Cardiac septum (tissue), 1 donor: Measurements from ENCODE around the gene TTL. TPM values are rescaled to one million over a fixed set of nuclear protein-coding genes. Genes with fewer than 3 reads are reported as not detected.
"Not testable (repeated sequence)": the region's sequence is repeated elsewhere in the genome, so short reads cannot be mapped to it uniquely, and the experiment has no call there.

Source experiments
- DNase-seq: peaks from one replicate; pipeline ENCODE4 v3.0.0-alpha.2; 2020; ENCODE audit warnings: low spot score
- intact Hi-C: fragments of 100-400 bp; cut with DNase I; formaldehyde crosslinking; loops from one replicate; pipeline ENCODE4 v1.14.0; 2022
- total RNA-seq: library from RNA; stranded (reverse); fragmentation: NEBNext Ultra II Directional; extraction: Animal tissue kit (Norgen Biotek cat#: 25700); gene quantifications from one replicate; pipeline ENCODE4 v1.2.1, GENCODE V29; 2021
- donor health status: DM: no; HTN: no; CAD: no.

Gene TTL
- total RNA-seq, 1 donor from 2014 or later: 54.1 TPM

DNA sequence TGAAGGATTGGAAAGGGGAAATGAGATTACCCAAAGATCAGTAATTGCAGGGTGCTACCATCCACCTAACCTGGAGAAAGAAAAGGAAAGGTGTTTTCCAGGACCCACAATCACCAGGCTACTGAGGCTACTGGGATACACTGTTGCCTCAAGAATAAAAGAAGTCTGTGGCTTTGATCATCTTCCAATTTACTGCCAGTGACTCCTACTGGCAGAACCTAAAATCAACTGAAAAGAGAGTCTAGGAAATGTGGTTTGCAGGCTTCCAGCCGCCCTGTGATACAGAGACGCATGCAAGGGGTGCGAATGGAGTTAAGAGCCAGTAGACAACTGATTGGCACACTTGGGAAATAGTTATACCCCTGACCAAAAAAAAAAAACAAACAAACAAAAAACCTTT, 16.6 kb upstream of the TTL start:
- no peak for DNase-seq
- intact Hi-C loops: no loop called here

DNA sequence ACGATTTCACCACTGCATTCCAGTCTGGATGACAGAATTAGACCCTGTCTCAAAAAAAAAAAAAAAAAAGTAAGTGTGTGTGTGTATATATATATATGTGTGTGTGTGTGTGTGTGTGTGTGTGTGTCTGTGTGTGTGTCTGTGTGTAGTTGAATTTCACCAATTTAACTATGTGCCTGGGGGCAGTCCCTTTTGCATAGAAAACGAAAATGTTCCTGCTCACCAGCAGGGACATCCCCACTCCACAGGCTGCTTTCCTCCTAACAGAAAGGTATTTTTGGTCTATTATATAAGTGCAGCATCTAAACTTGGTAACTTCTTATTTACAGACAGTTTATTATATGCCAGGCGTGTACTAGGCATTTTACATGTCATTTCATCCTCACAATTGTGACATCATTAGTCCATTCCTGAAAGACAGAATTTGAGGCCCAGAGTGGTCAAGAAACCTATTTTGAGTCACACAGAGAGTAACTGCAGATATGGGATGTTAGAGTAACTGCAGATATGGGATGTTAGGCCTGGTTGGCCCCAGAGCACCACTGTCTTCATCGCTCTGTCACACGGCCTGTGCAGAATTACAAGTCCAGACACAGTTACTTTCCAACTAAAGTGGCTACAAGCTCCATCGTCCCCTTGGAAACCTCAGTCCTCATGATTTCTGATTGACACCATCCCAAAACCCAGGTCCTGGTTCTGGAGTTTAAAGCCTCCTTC, 9.3 kb upstream of the TTL start:
- intact Hi-C loops: no loop called here
- no peak for DNase-seq

DNA sequence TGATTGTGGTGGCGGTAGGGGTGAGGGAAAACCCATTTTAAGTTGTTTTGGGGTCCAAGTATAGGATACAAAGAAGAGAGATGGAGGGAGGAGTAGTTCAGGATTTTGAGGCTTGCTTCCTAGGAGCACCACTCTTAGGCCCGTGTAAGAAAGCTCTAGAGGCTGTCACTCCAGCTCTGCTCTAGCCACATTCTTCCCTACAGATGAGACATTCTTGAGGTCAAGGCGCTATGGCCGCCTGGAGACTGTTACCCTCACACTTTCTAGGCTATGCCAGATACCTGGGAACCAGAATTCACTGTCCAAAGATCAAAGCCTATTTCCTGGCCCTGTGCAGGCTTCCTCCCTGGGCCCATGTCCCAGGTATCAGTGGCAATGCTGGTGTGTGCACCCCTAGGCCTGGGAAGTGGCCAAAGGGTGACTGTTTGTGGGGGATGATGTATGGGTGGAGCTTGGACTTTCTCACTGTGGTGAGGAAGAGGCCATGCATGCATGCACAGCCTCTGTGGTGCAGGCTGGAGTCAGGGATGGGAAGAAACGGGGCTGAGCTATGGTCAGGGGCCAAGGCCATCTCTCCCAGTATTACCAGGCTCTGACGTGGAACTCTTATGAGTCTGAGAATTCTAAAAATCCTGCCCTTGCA, 7.0 kb upstream of the TTL start:
- intact Hi-C loops: no loop called here
- DNase-seq: no peak

DNA sequence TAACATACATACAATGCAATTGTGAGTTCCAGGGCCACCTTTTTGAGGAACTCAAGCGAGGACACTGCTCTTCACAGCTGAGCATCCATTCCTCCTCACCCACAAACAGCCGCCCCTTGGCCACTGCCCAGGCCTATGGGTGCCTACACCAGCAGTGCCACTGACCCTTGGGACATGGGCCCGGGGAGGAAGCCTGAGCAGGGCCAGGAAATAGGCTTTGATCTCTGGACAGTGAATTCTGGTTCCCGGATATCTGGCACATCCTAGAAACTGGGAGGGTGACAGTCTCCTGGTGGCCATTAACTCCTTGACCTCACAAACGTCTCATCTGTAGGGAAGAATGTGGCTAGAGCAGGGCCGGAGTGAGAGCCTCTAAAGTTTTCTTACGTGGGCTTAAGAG, 5.5 kb upstream of the TTL start:
- no peak for DNase-seq
- intact Hi-C loops: no loop called here

DNA sequence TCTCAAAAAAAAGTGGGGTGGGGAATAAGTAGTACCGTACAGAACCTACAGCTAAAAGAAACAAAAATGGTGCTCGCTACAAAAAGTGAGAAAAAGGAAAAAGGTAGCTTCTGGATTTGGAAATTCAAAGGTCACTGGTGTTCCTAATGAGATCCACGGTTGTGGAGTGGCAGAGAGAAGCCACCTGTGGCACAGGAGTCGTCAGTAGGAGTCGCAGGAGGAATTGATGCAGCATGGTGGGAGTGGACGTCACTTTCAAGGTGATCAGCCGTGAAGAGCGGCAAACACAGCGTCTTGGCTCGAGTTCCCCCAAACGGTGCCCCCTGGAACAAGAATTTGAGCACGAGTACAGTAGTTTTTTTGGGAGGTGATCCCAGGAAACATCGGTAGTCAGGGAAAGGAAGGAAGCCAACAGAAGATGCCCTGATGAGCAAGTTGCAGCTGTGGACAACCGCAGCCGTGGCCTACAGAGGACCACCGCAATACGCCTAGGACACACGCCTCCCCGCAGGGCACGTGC, 1.4 kb upstream of the TTL start:
- intact Hi-C loops: loop anchor here (1.0 to 5.0 kb wide), 2 partner anchors 62 to 104 kb away; partner anchors contain the start of genes CHCHD5 and POLR1B
- DNase-seq: no peak

DNA sequence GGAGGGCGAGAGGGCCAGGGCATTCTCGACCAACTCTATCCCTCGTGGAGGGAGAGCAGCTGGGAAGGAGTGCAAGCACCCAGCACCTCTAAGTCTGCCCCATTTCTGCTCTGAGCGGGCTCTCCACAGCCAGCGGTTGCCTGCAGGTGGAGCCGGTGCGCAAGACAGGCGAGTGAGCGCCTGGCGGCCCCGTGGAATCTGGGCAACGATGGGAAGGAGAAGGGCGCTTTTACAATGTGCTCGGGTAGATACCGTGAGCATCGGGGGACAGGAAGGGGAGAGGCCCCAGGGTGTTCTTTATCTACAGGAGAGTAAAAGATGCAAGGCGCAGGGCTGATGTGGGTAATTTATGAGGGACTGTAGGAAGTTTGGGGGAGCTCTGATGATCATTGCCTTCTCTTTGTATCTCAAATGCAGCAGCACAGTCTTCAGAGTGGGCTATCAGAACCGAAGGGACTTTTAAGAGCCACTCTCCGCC, 867 bp upstream of the TTL start:
- peak; percentile 93 for DNase-seq
- intact Hi-C loops: loop anchor here (1.0 to 5.0 kb wide), 2 partner anchors 61 to 103 kb away; partner anchors contain the start of genes CHCHD5 and POLR1B

DNA sequence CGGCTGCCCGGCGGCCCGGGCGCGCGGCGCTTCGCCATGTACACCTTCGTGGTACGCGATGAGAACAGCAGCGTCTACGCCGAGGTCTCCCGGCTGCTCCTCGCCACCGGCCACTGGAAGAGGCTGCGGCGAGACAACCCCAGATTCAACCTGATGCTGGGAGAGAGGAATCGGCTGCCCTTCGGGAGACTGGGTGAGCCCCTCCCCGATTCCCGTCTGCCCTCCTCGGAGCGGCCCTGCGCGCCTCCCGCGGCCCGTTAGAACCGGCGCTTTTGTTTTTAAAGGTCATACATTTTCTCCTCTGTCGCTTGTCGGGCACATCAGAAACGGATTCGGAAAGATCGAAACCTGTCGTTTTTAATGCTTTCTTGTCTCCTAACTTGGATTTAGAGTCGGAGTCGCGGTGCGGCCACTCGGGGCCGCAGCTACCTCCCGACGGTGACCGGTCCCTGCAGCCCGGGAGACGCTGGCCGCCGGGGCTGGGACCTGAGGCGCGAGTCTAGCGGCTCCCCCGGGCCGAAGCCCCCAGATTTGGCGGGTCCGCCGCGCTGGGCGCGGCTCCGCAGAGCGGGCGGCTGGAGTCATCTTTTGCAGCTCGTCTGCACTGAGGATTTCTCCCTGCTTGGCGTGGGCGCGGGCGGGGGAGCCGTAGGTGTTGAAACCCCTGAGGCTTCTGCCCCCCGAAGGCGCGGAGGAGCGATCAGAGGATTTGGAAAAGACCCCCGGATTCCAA, 519 bp downstream of the TTL start:
- DNase-seq: no peak
- intact Hi-C loops: loop anchor here (5.0 kb wide), 1 partner anchor 60 kb away; the partner anchor contains the start of gene POLR1B

DNA sequence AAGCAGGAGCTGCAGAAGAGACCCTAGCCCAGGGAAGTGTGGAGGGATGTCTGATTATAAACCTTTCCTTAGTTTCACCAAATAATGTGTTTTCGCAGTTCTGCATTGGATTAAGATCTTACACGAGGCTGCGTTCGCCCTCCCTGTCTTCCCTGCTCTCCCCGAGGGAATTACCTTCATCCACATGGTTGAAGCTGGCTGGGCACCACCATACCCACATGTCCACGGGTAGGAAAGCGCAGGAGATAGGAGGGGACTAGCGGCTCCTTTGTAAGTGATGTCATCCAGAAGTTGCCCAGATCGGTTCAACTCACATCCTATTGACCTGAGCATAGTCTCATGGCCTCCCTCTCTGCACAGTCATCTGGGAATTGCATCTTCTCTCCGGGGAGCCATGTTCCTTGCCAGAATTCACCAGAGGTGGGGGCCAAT, 1.1 kb downstream of the TTL start:
- no peak for DNase-seq
- intact Hi-C loops: loop anchor here (5.0 kb wide), 1 partner anchor 59 kb away; the partner anchor contains the start of gene POLR1B

DNA sequence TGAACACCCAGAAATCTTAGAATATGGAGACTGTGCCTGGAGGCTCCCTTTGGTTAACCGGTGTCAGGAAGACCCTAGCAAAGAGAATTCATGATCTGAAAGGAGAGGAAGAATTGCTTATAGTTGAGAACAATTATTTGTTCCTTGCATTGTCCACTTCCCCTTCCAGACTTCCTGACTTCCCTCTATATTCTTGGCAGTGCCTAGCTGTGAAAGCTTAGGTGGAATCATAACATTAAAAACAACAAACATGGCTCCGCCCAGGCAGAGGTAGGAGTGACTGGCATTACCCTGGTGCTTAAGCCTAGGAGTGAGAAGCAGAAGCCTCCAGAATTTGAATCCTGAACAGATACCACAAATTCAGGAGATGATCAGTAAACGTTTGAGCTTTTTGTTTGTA, 1.9 kb downstream of the TTL start:
- no peak for DNase-seq

DNA sequence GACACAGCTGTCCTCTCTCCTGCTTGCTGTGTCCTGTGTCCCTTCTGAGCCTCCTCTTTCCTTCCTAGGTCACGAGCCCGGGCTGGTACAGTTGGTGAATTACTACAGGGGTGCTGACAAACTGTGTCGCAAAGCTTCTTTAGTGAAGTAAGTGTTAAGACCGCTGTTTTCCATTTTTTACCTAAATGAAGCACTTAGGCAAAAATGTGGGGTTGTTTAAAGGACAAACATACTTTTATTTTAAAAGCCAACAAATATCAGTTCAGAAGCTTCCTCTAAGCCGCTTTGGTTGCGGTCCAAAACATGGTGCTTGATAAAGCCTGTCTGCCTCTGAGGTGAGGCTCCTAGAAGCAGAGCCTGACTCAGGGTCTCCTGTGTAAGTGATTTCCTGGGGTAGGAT, 3.9 kb downstream of the TTL start:
- intact Hi-C loops: no loop called here
- no peak for DNase-seq

More for the DNA sequence above, 1.9 kb downstream of the TTL start:
- intact Hi-C loops: loop anchor here (5.0 kb wide), 1 partner anchor 58 kb away; the partner anchor contains the start of gene POLR1B

DNA sequence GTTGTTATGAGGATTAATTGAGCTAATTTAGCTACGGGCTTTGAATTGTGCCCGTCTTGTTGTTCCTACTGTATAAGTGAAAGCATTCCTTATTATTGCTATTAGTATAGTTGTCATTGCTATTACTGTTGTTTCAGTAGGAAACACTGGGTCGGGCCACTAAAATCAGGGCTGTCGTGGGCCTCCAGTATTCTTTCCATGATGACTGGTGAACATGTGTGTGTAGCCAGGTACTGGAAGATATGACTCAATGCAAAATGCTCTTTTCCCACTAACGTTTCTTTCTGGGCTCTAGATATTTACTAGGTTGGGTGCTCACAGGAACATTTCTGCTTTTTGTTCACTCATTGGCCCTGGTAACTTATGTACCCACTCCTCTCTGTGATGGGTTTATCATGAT, 4.9 kb downstream of the TTL start:
- intact Hi-C loops: no loop called here
- DNase-seq: no peak

DNA sequence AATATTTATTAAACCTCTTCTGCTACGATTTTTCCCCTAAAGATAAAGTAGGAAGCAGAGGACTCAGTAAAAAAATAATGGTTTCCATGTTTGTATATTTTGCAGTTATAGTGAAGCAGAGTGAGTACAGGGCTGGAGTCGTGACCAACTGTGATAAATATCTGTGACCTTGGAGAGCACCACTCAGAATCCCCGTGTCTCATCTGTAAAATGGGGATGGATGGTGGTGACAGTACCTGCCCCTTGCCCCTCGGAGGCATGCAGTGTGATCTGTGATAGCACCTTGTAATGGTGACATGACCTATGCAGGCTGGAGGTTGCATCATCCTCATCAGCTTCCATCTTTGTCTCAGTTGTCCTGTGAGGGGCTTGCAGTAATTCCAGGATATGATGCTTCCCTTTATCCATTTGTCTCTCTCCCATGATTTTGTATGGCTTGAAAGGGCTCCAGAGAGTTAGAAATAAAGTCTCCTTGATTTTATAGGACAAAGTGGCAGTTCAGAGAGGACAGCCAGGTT, 5.5 kb downstream of the TTL start:
- DNase-seq: no peak
- intact Hi-C loops: no loop called here

DNA sequence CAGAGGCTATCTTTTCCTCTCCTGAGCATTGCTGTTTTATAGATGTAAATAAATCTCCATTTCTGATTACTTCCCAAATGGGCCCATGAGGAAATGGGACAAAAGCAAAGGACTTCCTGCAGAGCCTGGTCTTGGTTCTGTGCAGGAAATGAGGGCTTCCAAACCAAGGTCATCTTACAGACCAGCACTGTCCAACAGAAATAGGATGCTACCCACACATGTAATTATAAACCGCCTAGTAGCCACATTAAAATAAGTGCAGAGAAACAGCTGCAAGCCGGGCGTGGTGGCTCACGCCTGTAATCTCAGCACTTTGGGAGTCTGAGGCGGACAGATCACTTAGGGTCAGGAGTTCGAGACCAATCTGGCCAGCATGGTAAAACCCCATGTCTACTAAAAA, 6.2 kb downstream of the TTL start:
- DNase-seq: no peak
- intact Hi-C loops: no loop called here

DNA sequence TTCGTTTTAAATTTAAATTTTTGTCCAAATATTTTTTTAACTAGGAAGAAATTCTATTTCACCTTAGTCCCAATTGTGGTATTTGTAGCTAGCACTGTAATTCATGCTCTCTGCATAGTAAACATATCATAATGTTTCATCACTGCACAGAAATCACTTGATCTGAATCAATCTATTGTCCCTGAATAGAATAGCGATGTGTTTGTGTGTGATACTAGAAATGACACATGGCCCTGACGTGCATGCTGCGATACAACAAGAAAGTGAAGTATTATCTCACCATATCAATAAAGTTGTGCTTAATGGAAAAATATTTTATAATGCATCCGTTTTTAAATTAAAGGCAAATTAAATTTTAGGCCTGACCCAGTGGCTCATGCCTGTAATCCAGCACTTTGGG, 10.0 kb downstream of the TTL start:
- intact Hi-C loops: no loop called here
- no peak for DNase-seq

DNA sequence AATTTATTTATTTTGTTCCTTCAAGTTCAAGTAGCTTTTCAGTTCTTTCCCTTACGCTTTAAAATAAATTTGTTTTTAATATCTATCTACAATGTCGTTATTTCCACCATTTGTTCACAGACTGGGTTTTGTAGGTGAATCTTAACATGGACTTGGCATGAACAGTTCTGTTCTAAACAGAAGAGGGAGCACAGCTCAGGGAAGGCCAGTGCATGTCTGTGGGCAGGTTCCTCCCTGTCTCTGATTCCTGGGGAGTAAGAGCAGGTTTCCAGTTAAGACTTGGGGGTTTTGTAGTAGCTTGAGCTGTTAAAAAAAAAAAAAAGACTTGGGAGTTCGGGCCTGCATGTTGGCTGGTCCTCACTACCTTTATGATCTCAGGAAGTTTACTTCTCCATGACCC, 11.1 kb downstream of the TTL start:
- DNase-seq: no peak
- intact Hi-C loops: no loop called here

DNA sequence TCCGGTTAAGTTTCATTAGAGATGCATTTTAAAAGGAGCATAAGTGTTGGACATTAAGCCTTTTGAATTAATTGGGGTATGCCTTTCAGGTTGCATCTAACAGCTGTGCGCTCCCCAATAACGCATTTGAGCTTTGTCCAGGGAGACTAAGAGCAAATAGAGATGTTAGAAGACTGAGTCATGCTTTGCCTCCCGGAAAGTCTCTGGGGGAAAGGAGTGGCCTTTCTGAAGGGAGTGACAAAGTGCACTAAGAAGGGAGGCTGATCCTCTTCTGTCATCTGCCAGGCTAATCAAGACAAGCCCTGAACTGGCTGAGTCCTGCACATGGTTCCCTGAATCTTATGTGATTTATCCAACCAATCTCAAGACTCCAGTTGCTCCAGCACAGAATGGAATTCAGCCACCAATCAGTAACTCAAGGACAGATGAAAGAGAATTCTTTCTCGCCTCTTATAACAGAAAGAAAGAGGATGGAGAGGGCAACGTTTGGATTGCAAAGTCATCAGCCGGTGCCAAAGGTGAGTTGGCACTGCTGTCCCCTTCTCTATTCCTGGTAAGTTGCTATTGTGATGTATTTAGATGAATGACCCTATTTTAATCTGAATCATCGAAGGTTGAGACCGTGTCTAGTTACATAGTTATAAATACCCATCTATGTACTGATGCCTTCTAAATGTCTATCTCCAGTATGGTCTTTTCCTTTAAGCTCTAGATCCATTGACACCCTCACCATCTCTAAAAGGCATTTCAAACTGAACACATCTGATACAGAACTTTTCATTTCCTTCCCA, 12.1 kb downstream of the TTL start:
- no peak for DNase-seq
- intact Hi-C loops: no loop called here

DNA sequence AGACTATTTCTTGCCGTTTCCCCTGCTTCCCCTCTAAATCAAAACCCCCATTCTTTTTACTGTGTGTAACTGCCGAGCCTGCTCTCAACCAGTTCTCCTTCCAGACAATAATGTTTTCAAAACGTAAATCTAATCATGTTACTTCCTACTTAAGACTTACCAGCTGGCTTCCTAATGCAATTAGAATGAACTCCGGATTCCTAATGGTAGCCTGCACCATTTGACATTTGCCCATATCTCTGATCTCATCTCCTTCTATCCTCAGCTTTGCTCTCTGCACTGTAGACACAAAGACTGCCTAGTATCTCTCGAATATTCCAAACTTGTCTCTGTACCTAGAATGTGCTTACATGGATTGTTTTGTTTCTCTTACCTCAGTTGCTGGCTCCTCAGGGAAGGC, 12.9 kb downstream of the TTL start:
- intact Hi-C loops: no loop called here
- DNase-seq: no peak

DNA sequence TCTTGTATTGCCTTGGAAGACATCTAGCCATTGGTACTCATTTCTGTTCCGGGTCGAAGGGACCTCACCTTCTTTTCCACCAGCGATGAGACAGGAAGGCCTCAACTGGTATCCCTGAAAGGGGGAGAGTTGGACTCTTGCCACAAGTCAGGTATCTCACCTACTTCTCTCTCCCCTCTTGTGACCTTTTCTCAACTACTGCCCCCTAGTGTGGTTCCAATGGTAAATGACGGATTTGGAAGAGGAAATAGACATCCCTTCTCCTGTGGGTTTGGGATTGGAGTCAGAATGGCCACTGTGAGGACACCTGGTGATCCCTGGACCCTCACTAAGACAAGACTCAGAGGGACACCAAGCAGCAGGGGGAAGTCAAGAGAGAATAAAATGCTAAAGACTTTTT, 13.9 kb downstream of the TTL start:
- intact Hi-C loops, DNase-seq: not testable (repeated sequence)

DNA sequence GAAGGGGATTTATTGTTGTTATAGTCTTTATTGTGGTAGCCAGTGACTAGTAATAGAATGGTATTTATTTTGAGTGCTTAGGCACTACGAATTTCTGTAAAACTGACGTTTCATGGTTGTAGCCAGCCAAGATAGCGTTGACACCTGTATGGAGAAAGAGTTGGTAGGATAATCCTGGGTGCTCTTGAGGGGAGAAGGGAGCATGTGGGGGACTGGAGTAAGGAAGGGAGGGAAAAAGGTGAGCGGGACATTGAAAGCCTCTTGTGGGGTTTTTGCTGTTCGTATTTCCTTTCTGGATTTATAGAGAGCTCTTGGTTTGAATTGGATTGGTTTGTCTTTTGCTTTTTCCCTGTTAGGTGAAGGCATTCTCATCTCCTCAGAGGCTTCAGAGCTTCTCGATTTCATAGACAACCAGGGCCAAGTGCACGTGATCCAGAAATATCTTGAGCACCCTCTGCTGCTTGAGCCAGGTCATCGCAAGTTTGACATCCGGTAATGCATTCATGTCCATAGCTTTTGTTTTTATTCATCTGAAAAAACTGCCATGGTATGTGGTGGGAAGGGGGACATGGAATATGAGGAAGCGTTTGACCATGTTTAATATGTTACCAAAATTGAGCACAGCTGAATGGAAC, 19.0 kb downstream of the TTL start:
- DNase-seq, intact Hi-C loops: not testable (repeated sequence)
